Fibroblast of villous mesenchyme (primary cell): Measurements from ENCODE around the gene ZNF532. TPM values are rescaled to one million over a fixed set of nuclear protein-coding genes. Genes with fewer than 3 reads are reported as not detected.

ENCODE experiments used
- DNase-seq: peaks from one replicate; pipeline ENCODE4 v3.0.0-alpha.2; 2010; ENCODE audit warnings: low read depth
- H3K4me3 ChIP-seq: 2 replicates; pipeline ENCODE4 v1.5.1; 2011; ENCODE audit warnings: low read depth, mild to moderate bottlenecking, low read length
- total RNA-seq: library from RNA; depleted of rRNA; stranded (reverse); fragments of >200 nt; gene quantifications from 2 replicates; pipeline ENCODE4 v1.2.3, GENCODE V29; 2012
- TF ChIP-seq, protein P1 (sequence below): IDR thresholded peaks from 2 replicates; pipeline ENCODE4 v1.5.1; 2012; ENCODE audit warnings: low read depth, mild to moderate bottlenecking, low read length; ENCODE audit not compliant: insufficient read depth

ZNF532 gene
- total RNA-seq, 1 donor: 45.8 TPM

DNA sequence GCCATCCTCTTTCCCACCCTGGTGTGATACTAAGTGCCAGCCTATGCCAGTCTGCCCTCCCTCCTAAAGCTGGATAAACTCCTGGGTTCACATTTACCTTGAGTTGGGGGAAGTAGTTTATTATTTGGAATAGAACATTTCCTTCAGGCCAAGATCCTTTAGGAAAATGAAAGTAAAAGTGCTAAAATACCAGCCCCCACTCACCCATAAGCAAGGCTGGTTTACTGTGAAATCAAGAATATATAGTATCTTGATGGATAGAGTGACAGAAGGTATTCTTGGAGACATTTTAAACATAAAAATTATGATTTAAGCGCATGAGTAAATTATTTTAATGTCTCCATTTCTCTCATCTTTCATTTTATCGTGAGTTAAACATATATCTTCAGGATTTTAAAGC, 27.1 kb downstream of the ZNF532 start:
- peak; percentile 63 for DNase-seq
- TF ChIP-seq, protein P1, sequence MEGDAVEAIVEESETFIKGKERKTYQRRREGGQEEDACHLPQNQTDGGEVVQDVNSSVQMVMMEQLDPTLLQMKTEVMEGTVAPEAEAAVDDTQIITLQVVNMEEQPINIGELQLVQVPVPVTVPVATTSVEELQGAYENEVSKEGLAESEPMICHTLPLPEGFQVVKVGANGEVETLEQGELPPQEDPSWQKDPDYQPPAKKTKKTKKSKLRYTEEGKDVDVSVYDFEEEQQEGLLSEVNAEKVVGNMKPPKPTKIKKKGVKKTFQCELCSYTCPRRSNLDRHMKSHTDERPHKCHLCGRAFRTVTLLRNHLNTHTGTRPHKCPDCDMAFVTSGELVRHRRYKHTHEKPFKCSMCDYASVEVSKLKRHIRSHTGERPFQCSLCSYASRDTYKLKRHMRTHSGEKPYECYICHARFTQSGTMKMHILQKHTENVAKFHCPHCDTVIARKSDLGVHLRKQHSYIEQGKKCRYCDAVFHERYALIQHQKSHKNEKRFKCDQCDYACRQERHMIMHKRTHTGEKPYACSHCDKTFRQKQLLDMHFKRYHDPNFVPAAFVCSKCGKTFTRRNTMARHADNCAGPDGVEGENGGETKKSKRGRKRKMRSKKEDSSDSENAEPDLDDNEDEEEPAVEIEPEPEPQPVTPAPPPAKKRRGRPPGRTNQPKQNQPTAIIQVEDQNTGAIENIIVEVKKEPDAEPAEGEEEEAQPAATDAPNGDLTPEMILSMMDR: no peak
- H3K4me3 ChIP-seq: peak overlapping the region; percentile 45

- DNase-seq: no peak
- H3K4me3 ChIP-seq: no peak overlapping the region
- TF ChIP-seq, protein P1: no peak
These were observed 27.8 kb downstream of the ZNF532 start for GRCh38 chr18:58892488-58892887.

DNA sequence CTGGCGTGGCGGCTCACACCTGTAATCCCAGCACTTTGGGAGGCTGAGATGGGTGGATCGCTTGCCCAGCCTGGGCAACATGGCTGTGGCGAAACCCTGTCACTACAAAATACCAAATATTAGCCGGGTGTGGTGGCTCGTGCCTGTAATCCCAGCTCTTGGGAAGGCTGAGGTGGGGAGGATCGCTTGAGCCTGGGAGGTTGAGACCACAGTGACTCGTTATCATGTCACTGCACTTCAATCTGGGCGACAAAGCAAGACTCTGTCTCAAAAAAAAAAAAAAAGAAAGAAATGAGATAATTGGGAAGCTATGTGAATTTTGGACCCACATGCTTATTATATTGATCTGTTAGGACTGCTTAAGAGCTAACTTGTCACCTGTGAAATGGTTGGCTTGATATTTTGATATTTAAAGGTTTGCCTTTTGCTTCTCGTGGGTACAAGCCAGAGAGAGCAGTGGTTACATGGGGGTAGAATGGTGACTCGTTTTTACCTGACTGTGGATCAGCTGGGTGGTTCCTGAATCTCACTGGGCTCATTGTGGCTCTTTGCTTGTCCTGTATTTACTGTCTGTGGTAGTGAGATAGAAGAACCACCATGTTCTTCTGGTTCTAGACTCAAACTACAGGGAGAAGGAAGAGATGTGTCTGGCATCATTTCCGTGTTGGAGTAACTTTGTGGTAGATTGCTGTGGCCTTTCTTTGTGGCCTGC, 28.9 kb downstream of the ZNF532 start:
- no peak overlapping the region for H3K4me3 ChIP-seq
- DNase-seq: no peak
- TF ChIP-seq, protein P1: no peak

GRCh38 chr18:58894930-58895329, 30.3 kb downstream of the ZNF532 start:
- TF ChIP-seq, protein P1: no peak
- no peak overlapping the region for H3K4me3 ChIP-seq
- no peak for DNase-seq

- H3K4me3 ChIP-seq: no peak overlapping the region
- no peak for DNase-seq
- TF ChIP-seq, protein P1: no peak
These were observed 30.7 kb downstream of the ZNF532 start for GRCh38 chr18:58895385-58895784.

DNA sequence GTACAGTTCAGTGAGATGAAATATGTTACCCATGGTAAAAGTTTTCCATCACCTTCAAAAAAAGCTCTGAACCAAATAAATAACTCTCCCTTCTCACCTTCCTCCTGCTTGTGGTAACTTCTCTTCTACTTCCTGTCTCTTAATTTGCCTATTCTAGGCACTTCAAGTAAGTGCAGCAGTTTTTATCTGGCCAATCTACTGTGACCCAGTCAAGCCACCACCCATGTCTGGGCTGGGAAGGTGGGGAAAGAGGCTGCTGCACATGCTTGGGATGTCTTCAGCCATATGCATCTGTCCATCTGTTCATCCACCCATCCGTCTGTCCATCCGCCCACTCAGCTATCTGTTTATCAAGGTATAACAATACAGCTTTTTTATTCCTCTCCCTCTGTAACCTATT, 31.6 kb downstream of the ZNF532 start:
- H3K4me3 ChIP-seq: no peak overlapping the region
- TF ChIP-seq, protein P1: no peak
- DNase-seq: no peak
